Activated effector memory CD4-positive, alpha-beta T cell treated with Interleukin-2 at 50 U/mL for 16 hours (primary cell): ENCODE results near the gene NCKIPSD.

Source experiments
- DNase-seq: peaks from one replicate; pipeline ENCODE4 v3.0.0-alpha.2; 2020

NCKIPSD gene

GRCh38 chr3:48678056-48678455, 7.7 kb downstream of the NCKIPSD start:
- no peak for DNase-seq

- no peak for DNase-seq
Measured at GRCh38 chr3:48674505-48674904, 11.2 kb downstream of the NCKIPSD start.

DNA sequence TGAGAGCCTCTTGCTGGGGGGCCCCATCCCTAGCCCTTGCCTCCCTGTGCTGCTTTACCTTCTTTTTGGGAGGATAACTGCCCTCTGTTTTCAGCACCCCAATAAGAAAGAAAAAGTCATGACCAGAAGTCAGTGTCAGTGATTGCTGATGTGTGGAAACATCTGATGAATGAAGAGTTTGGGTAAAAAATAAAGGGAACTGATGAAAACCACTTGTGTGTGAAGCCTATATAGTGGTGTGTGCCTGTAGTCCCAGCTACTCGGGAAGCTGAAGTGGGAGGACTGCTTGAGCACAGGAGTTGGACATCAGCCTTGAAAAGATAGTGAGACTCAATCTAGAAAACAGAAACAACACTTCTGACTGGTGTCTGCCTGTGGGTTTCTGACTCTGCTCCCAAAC, 13.2 kb downstream of the NCKIPSD start:
- DNase-seq = no peak

DNA sequence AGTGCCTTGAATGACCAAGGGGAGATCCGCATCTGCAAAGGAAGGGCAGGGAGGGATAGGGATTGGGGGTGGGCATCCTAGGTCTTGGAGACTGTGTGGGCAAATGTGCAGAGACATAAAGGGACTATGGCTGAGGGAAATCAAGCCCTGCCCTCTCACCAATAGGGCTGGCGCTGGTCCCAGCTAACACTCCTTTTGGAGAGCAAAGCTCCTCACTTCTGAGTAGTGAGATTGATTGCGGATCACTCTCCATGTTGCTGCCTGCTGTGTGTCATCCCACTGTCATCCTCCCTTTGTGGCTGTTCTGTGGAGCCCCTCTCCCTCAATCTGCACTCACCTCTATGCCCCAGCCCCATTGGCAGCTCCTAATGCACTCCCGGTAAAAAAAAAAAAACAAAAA, 20.8 kb downstream of the NCKIPSD start:
- DNase-seq = no peak

DNA sequence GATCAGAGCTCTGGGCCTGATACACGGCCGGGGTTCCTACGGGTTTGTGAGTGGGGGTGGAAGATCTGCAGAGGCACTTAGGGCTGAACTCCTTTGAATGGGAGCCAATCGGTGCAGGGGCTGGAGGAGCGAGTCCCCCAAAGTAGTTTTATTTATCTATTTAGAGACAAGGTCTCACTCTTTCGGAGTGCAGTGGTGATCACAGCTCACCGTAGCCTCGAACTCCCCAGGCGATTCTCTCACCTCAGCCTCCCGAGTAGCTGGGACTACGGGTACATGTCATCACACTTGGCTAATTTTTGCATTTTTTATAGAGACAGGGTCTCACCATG, 21.4 kb downstream of the NCKIPSD start:
- DNase-seq = no peak

DNA sequence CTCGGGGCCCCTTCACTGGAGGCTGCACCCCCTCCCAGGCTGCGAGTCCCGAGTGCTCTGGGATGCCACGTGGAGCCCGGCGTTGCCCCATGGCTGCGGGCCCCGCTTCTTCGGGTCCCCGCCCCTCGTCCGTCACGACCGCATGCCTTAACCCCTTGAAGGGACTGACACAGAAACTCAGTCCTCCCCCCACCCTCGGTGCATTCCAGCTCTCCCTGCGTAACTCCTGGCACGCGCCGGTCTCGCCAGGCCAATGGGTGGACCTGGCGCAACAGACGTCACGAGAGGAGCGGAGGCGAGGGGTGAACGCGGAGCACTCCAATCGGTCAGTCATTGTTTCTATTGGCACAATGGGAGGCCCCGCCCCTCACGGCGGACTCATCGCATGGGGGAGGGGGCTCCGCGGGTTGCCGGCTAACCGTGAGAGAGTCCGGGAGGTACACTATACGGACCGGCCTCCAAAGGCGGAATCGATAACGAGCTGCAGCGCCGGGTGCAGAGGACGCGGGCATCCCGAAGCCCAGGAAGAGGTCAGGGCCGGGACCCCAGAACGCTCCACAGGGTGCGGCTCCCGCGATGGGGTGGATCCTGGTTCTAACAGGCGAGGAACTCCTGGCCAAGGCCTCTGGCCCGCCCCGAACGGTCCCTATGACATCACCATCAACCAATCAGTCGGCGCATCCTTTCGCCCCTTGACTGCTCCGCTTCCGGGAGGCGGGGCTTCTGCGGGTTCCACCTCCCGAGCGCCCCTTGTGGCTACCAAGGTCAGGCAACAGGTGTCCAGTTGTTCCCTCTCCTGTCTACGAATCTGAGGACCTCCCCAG, 22.0 kb downstream of the NCKIPSD start:
- DNase-seq = peak; percentile 76

DNA sequence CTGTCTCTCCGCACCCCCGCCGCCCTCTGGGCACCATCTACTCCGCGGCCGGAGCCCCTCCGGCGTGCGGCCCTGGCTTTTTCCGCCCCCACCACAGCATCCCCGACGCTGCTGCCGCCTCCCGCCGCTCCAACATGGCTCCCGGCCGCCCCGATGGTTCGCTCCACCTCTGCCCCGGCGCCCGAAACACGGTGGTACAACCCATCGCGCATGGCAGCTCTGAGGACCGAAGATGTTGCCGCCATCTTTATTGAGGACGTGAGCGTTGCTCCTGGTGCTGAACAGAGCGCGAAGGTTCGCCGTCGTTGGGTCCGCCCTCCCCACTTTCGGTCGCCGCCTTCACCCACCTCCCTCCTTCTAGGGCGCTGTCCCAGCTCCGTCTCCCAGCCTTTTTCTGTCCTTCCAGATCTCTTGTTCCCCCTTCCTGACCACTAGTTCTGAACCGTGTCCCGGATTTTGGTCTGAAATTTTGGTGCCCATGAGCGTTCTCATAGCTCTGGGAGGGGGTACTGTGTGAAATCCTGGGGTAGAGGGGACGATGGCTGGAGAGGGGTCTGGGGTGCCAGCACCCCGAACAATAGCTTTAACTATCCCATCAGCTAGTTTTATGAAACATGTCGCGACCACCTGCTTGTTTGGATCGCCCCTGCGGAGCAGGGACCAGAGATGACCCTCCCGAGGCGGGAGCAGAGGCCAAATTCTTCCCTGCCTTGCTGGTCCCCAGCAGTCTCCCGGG, 22.8 kb downstream of the NCKIPSD start, which contains the start of gene CELSR3:
TSS of gene CELSR3 (minus strand) at position 134 of the 736 bp plus-strand sequence. CDS start 252 bp downstream, outside the sequence.
- DNase-seq = peak; percentile 49

DNA sequence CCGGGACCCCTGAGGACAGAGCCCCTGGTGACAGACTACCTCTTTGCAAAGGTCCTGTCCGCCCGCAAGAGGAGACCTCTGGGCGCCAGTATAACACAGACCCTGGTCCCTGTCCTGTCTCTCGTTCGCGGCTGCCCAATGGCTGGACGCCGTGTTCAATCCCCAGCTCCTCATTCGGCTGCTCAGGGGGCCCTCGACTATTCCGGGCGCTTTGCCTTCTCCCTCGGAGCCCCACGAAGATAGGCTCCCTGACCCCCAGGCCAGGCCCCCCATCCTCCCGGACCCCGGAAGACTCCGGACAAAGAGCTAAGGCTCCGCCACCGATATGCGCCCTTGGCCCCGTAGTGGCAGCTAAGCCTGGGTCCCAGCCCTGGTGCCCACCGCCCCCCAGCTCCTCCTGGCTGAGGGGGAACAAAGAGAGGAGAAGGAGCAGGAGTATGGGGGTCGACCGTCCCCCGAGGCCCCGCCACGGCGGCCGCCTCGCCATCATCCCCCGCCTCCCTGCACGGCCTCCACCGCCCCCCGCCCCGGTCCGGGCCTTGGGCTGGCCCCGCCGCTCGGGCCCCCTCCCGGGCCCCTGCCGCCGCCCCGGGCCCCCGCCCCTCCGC, 23.5 kb downstream of the NCKIPSD start:
- DNase-seq = no peak

GRCh38 chr3:48661501-48662144, 24.1 kb downstream of the NCKIPSD start:
- DNase-seq = peak; percentile 64

DNA sequence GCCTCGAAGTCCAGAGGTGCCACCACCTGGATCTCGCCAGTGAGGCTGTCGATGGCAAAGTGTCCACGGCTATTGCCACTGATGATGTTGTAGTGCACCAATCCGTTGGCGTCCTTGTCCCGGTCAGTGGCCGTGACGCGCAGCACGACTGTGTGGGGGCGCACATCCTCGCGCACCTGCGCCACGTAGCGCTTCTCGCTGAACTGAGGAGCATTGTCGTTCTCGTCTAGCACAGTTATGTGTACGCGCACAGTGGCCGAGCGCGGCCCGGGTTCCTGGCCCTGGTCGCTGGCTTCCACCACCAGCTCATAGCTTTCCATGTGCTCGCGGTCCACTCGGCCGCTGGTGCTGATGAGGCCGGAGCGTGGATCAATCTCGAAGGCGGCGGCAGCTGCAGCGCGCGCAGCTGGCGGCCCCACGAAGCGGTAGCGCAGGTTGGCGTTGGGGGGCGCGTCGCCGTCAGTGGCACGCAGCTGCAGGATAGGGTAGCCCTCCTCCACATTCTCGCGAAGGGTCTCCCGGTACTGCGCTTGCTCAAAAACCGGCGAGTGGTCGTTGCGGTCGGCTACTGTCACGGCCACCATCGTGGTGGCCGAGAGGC, 24.8 kb downstream of the NCKIPSD start:
- no peak for DNase-seq

DNA sequence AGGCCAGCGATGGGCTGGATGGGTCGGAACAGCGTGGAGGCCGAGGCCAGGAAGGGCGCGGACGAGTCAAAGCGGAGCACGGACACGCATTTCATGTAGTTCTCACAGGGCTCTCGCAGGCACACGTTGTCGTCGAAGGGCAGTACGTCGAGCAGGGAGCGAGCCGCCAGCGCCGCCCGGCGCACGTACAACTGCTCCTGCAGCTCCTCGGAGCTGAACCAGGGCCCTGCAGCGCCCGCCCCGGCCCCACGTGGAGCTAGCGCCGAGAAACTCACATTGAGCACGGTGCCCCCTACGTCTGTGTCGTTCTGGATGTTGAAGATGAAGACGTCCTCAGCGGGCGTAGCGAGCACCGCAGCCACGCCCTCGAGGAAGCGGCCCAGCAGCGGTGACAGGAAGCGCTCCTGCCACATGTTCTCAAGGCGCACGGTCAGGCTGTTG, 28.9 kb downstream of the NCKIPSD start:
- DNase-seq = peak; percentile 14

DNA sequence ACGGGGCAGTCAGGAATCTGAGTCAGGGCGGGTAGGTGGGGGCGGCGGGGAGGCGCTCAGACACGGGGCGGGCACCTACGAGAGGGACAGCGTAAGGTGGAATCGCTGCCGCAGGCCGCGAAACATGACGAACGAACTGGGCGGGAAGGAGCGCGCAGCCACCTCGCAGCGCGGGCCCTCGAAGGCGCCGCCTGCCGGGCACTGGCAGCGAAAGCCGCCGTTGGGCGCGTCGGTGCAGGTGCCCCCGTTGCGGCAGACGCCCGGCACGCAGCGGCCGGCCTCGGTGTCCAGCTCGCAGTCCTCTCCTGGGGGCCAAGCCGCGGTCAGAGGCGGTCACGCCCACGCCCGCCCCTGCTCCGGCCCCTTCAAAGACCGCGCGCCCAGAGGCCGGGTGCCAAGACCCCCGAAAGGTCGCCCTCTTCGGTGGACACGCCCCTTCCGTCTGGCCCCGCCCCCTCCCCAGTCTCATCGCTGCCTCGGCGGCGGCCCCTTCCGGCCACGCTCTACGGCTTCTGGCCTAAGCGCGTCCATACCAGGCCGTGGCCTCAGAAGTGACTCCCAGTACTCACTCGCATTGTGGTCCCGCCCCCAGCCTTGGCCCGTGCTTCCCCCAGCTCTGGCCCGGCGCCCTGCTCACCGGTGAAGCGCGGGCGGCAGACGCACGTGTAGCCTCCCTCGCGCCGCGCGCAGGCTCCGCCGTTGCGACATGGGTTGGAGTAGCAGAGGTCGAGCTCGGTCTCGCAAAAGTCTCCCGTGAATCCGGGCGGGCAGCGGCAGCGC, 29.5 kb downstream of the NCKIPSD start:
- peak; percentile 78 for DNase-seq

- peak; percentile 37 for DNase-seq
Measured at GRCh38 chr3:48655606-48656005, 30.1 kb downstream of the NCKIPSD start.

GRCh38 chr3:48655063-48655462, 30.7 kb downstream of the NCKIPSD start:
- DNase-seq = no peak

DNA sequence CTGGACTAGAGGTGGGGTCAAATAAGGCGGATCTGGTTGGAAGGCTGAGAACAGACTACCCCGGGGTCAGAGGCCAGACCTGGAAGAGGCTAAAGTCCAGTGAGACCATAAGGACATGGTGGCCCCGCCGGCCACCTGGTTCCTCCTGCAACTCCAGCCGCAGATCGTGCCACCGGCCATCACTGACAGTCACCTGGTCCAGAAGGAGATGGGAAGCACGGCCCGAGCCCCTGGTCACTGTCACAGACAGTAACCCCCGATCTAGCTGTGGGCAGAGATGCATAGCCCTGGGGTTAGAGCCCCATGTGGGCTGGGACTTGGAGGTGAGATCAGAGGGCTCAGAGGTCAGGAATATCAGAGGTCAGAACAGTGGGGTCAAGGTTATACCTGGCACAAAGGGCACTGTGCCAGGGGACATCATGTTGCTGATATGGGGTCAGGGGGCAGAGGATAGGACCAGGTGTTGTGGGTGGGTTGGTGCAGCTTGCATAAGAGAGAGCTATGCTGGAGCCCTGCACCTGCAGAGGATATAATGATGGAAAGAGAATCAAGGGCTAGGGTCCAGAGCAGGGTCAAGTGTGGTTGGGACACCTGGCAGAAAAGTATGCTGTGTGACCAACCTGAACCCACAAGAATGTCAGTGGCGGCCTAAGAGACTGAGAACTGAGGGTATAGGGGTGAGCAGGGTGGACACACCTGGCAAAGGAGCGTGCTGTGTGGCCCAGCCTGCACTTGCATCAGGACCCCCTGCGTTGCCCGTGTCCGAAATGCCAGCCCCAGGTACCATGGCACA, 32.6 kb downstream of the NCKIPSD start:
- no peak for DNase-seq

GRCh38 chr3:48651771-48652170, 33.9 kb downstream of the NCKIPSD start:
- no peak for DNase-seq

DNA sequence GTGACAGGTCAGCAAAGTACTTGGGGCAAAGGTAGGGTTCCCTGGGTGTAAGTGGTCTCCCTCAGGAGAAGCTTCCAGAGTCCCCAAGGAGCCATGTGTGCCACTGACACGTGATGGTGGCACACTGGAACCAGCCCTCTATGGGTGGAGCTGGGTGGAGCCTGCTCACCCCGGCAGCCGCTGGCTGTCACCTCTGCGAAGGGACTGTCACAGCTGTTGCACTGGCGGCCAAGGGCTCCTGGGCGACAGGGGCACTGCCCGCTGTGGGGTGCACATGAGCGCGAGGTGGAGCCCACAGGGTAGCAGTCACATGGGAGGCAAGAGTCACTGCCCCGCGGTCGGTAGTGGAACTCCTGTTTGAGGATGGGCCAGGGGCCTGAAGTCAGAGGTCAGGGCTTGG, 35.0 kb downstream of the NCKIPSD start:
- no peak for DNase-seq

- no peak for DNase-seq
Measured at GRCh38 chr3:48648188-48648850, 37.4 kb downstream of the NCKIPSD start.

GRCh38 chr3:48647714-48648113, 38.0 kb downstream of the NCKIPSD start:
- DNase-seq = no peak

GRCh38 chr3:48644898-48645760, 40.6 kb downstream of the NCKIPSD start:
- no peak for DNase-seq
